ENCODE data around the gene NPC1L1.

DNA sequence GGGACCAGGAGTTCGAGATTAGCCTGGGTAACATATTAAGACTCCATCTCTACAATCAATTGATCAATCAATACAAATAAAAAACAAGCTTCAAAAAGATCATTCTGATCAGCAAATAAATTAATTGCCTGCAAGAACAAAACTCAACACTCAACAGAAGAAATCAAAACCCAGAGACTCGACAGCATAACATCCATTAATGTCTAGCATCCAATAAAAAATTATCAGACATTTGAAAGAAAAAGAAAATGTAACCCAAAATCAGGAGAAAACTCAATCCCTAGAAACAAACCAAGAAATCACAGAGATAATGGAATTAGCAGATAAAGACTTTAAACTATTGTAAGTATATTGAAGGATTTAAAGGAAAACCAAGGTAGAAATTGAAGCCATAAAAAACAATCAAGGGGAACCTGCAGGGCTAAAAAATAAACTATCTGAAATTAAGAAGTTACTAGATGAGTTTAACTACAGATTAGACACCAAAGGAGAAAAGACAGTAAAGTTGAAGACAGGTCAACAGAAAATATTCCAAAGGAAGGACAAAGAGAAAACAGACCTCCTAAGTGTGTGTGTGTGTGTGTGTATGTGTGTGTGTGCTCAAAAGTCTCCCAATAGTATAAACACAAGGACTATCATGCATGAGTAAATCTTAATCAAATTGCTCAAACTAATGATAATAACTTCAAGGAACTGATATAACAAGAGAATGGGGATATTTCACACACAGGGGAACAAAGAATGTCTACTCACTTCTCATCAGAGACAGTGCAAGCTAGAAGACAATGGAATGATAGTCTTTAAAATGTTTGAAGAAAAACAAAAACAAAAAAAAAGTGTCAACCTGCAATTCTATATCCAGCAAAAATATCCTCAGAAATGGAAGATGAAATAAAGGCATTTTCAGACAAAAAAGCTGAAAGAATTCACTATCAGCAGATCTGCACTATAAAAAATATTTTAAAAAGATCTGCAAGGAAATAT lies 58.3 kb downstream of the NPC1L1 start:
- TF ChIP-seq, protein P1, sequence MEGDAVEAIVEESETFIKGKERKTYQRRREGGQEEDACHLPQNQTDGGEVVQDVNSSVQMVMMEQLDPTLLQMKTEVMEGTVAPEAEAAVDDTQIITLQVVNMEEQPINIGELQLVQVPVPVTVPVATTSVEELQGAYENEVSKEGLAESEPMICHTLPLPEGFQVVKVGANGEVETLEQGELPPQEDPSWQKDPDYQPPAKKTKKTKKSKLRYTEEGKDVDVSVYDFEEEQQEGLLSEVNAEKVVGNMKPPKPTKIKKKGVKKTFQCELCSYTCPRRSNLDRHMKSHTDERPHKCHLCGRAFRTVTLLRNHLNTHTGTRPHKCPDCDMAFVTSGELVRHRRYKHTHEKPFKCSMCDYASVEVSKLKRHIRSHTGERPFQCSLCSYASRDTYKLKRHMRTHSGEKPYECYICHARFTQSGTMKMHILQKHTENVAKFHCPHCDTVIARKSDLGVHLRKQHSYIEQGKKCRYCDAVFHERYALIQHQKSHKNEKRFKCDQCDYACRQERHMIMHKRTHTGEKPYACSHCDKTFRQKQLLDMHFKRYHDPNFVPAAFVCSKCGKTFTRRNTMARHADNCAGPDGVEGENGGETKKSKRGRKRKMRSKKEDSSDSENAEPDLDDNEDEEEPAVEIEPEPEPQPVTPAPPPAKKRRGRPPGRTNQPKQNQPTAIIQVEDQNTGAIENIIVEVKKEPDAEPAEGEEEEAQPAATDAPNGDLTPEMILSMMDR (IDR thresholded peaks at IDR 0.05) = no peak
- no peak for TF ChIP-seq POLR2A (IDR thresholded peaks at IDR 0.05)
